ENCODE data around the gene LCMT1. TPM values are rescaled to one million over a fixed set of nuclear protein-coding genes. Genes with fewer than 3 reads are reported as not detected.

The LCMT1 gene
- total and polyA plus RNA-seq, 2 of the 13 experiments (the other 11 are each of a cell fraction or from before 2014, with no cell fraction given): 41.2 to 48.7 TPM

GRCh38 chr16:25177831-25178688, 66.5 kb downstream of the LCMT1 start (continued):
- no peak for TF ChIP-seq PBX3 (CRISPR knock-in tag; IDR thresholded peaks at IDR 0.05; ENCODE audit: borderline replicate concordance)
- peak; percentile 76 for TF ChIP-seq FOXC1 (CRISPR knock-in tag; IDR thresholded peaks at IDR 0.05; ENCODE audit: borderline replicate concordance)
- peak; percentile 83 for TF ChIP-seq ZNF274 (CRISPR knock-in tag; IDR thresholded peaks at IDR 0.05)
- peak; percentile 94; the same call in 1 of the 2 replicates for TF ChIP-seq MYC (CRISPR knock-in tag; IDR thresholded peaks at IDR 0.05; ENCODE audit: borderline replicate concordance)
- TF ChIP-seq PTBP1 (IDR thresholded peaks at IDR 0.05; ENCODE audit: low read depth, low read length, poor library complexity, severe bottlenecking): no peak
- peak; percentile 95; the same call in 1 of the 2 replicates for TF ChIP-seq ZBTB20 (CRISPR knock-in tag; IDR thresholded peaks at IDR 0.05; ENCODE audit: borderline replicate concordance, low read depth)
- TF ChIP-seq AHR (CRISPR knock-in tag; IDR thresholded peaks at IDR 0.05): peak; percentile 65
- no peak for TF ChIP-seq TRIM22 (IDR thresholded peaks at IDR 0.05)
- TF ChIP-seq ZNF484 (CRISPR knock-in tag; IDR thresholded peaks at IDR 0.05; ENCODE audit: borderline replicate concordance, low read depth): no peak; the same call in 1 of the 2 replicates
- peak; percentile 91; the same call in 1 of the 2 replicates for TF ChIP-seq ZNF510 (CRISPR knock-in tag; IDR thresholded peaks at IDR 0.05; ENCODE audit: low read depth)
- TF ChIP-seq NR2F6 (IDR thresholded peaks at IDR 0.05): peak; percentile 96
- peak; percentile 99 for TF ChIP-seq NR2F6 (CRISPR knock-in tag; IDR thresholded peaks at IDR 0.05)
- no peak for TF ChIP-seq ZNF576 (CRISPR knock-in tag; IDR thresholded peaks at IDR 0.05)
- peak; percentile 82; the same call in 1 of the 2 replicates for TF ChIP-seq ZNF878 (CRISPR knock-in tag; IDR thresholded peaks at IDR 0.05)
- no peak for TF ChIP-seq LRRFIP1 (CRISPR knock-in tag; conservative IDR thresholded peaks at IDR 0.05)
- TF ChIP-seq TCF7 (IDR thresholded peaks at IDR 0.05; ENCODE audit: low read depth): peak; percentile 49; the same call in 1 of the 2 replicates
- peak; percentile 93 for TF ChIP-seq FOXA3 (CRISPR knock-in tag; IDR thresholded peaks at IDR 0.05)
- TF ChIP-seq PAF1 (CRISPR knock-in tag; IDR thresholded peaks at IDR 0.05): peak; percentile 65; the same call in 1 of the 2 replicates
- TF ChIP-seq ZFY (CRISPR knock-in tag; IDR thresholded peaks at IDR 0.05): peak; percentile 65
- peak; percentile 88 for TF ChIP-seq CBX1 (IDR thresholded peaks at IDR 0.05; ENCODE audit: low read depth)
- TF ChIP-seq ZNF629 (CRISPR knock-in tag; conservative IDR thresholded peaks at IDR 0.05): no peak; the same call in 1 of the 2 replicates
- no peak for TF ChIP-seq RORA (CRISPR knock-in tag; IDR thresholded peaks at IDR 0.05)
- peak; percentile 10; the same call in 1 of the 2 replicates for TF ChIP-seq KDM5A (IDR thresholded peaks at IDR 0.05; ENCODE audit: borderline replicate concordance, low read length)
- peak; percentile 89 for TF ChIP-seq ZNF746 (CRISPR knock-in tag; IDR thresholded peaks at IDR 0.05)
- TF ChIP-seq CBFB (CRISPR knock-in tag; IDR thresholded peaks at IDR 0.05): peak; percentile 68
- TF ChIP-seq ZNF564 (CRISPR knock-in tag; IDR thresholded peaks at IDR 0.05): peak; percentile 90
- peak; percentile 77; the same call in 1 of the 2 replicates for TF ChIP-seq GZF1 (CRISPR knock-in tag; IDR thresholded peaks at IDR 0.05)
